ENCODE results near the gene LMX1A. TPM values are rescaled to one million over a fixed set of nuclear protein-coding genes. Genes with fewer than 3 reads are reported as not detected.

The LMX1A gene
- not detected for total RNA-seq

DNA sequence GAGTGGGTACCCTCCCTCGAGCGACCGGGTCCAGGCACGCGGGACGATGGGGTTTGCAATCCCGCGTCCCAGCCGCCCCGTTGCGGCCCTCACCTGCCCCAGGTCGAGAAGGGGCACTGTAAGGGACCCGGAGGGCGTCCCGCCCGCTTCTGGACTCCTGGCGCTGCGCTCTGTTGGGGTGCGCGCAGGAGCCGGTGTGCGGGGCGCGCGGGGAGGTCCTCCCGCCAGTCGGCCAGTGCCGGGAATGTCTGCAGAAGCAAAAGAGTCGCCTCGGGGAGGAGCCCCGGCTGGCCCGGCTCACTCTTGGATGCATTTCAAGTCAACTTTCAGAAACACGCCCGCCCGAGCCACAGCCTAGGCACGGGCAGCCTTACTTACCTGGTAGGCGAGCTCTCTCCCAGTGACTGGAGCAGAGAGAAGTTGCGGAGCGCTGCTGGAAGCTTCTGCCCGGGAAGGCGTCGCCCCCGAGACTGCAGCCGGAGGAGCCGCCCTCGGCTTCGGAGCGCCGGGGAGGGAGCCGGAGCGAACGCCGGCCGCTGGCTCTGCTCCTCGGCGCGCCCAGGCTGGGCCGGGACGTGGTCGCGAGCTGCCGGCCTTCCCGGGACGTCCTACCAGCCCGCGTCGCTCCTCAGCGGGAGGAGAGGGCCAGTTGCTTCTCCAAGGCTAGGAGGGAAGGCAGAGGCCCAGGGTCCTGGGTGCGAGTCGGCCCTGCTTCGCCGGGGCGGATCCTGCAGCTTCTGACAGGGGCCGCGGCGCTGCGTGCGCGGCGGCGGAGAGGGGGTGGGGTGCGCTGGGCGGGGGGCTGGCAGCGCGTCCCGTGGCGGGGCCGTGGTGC is at the start of gene LMX1A:
Gene LMX1A, minus strand, starts transcription at position 739 of the 835 bp plus-strand sequence. CDS start 1,156 bp downstream, outside the sequence.
- Mint-ChIP-seq H3K27me3 (ENCODE audit: low read depth) (peaks cover 68% of the 10 kb centered on the region), H3K4me1 (ENCODE audit: low read depth) (peaks cover 23% of the 10 kb centered on the region), H3K36me3 (ENCODE audit: low read depth) (no peaks in the 10 kb centered on the region), H3K4me3 (no peak within 1 kb of the TSS), H3K9me3 (no peaks in the 10 kb centered on the region), H3K27ac (no peak within 1 kb of the TSS)
- intact Hi-C loops (cut with micrococcal nuclease) = loop anchor here (2.0 kb wide), 1 partner anchor 119 kb away; no protein-coding TSS in a partner anchor
- CTCF ChIA-PET = interaction anchor here (2.1 kb wide), 1 partner anchor 11 kb away, joined by 9 read pairs; no protein-coding TSS in a partner anchor
- no peak for DNase-seq

DNA sequence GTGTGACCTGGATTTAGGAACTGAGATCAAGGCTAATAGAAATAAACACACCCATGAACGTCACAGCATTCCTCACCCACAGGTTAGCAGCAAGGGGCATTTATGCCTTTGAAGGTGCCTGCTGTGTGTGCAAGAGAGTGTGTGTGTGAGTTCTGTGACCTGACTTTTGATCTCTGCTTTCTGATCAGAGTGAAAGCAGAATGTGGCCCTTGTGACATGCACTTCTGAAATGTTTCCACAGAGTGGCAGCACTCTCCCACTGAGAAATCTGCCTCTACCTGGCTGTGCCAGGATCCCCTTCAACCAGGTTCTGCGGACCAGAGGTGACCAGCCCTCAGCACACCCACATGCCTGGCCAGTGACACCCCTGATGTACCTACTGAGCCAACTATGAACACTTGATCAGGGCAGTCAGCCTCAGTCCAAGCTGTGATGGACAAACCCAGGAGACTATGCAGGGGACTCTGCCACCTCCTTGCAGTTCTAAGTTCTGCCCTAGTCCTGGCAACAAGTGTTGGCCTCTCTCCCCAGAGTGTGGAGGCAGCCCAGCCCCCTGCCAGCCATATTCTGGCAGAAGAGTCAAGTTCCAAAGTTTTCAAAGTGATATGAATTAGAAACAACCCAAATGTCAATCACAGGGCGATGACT is 47.4 kb upstream of the LMX1A start:
- CTCF ChIA-PET = interaction anchor here (1.0 to 5.0 kb wide), 5 partner anchors 9 to 195 kb away, joined by 3 to 35 read pairs (median 5); no protein-coding TSS in a partner anchor
- H3K9me3 Mint-ChIP-seq = no peaks in the 10 kb centered on the region
- intact Hi-C loops (cut with micrococcal nuclease) = loop anchor here (1.0 kb wide), 3 partner anchors 11 to 510 kb away; no protein-coding TSS in a partner anchor
- peaks cover 17% of the 10 kb centered on the region for H3K27me3 Mint-ChIP-seq (ENCODE audit: low read depth)
- H3K4me3 Mint-ChIP-seq = no peak overlapping the region
- H3K36me3 Mint-ChIP-seq (ENCODE audit: low read depth) = no peaks in the 10 kb centered on the region
- no peak overlapping the region for H3K27ac Mint-ChIP-seq
- H3K4me1 Mint-ChIP-seq (ENCODE audit: low read depth) = peaks cover 2% of the 10 kb centered on the region
- peak; percentile 57 for DNase-seq

DNA sequence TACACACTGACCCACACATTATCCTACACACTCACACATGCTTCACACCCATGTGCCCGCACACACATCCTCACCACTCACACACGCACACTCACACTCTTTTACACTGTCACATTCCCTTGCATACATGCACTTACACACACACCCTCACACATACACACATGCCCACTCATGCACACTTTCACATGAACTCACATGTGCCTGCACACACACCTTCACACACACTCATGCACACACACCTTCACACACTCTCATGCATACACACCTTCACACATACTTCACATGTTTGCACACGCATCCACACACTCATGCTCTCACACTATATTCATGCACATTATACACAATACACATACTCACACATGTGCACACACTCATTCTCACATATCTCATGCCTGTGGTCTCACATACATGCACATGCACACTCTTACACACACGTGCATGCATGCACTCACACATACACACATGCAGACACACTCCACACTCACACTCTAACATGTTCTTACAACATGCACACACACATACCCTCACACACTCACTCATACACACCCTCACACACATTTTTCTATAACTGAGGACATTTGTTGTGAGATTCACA is 46.1 kb upstream of the LMX1A start:
- CTCF ChIA-PET = interaction anchor here (1.0 to 5.0 kb wide), 6 partner anchors 7 to 196 kb away, joined by 3 to 35 read pairs (median 5); no protein-coding TSS in a partner anchor
- no peak for DNase-seq
- H3K4me3 Mint-ChIP-seq = no peak overlapping the region
- no peaks in the 10 kb centered on the region for H3K9me3 Mint-ChIP-seq
- H3K4me1 Mint-ChIP-seq (ENCODE audit: low read depth) = peaks cover 2% of the 10 kb centered on the region
- peaks cover 10% of the 10 kb centered on the region for H3K27me3 Mint-ChIP-seq (ENCODE audit: low read depth)
- H3K36me3 Mint-ChIP-seq (ENCODE audit: low read depth) = no peaks in the 10 kb centered on the region
- intact Hi-C loops (cut with micrococcal nuclease) = no loop called here
- no peak overlapping the region for H3K27ac Mint-ChIP-seq

DNA sequence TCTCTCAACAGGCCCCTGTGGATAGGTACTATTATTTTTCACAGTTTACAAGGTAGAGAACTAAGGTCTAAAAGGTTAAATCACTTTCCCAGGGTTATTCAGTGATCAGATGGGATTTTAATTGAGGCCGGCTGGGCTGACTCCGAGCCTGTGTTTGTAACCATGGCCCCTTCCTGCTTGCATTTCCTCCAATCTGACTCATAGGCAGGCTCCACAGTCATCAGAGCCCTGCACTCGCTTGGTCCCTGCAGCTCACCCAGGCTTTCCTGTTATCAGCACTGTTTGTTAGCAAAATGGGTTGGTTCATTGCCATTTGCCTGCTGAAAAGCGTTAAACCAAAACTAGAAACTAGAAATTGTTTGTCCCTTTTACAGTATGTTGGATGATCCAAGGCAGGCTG is 41.4 kb upstream of the LMX1A start:
- peaks cover 19% of the 10 kb centered on the region for H3K27me3 Mint-ChIP-seq (ENCODE audit: low read depth)
- intact Hi-C loops (cut with micrococcal nuclease) = loop anchor here (10.0 kb wide), 1 partner anchor 427 kb away; the partner anchor contains the start of gene UCK2
- no peak overlapping the region for H3K27ac Mint-ChIP-seq
- peaks cover 11% of the 10 kb centered on the region for H3K4me1 Mint-ChIP-seq (ENCODE audit: low read depth)
- H3K9me3 Mint-ChIP-seq = no peaks in the 10 kb centered on the region
- no peaks in the 10 kb centered on the region for H3K36me3 Mint-ChIP-seq (ENCODE audit: low read depth)
- no peak overlapping the region for H3K4me3 Mint-ChIP-seq
- CTCF ChIA-PET = interaction anchor here (1.2 to 3.0 kb wide), 2 partner anchors 30 to 195 kb away, joined by 6 to 7 read pairs; no protein-coding TSS in a partner anchor
- DNase-seq = peak; percentile 52

- H3K36me3 Mint-ChIP-seq (ENCODE audit: low read depth) = no peaks in the 10 kb centered on the region
- H3K9me3 Mint-ChIP-seq = no peaks in the 10 kb centered on the region
- DNase-seq = no peak
- H3K4me1 Mint-ChIP-seq (ENCODE audit: low read depth) = peaks cover 15% of the 10 kb centered on the region
- peaks cover 29% of the 10 kb centered on the region for H3K27me3 Mint-ChIP-seq (ENCODE audit: low read depth)
- intact Hi-C loops (cut with micrococcal nuclease) = loop anchor here (10.0 kb wide), 1 partner anchor 429 kb away; the partner anchor contains the start of gene UCK2
- no peak overlapping the region for H3K27ac Mint-ChIP-seq
- H3K4me3 Mint-ChIP-seq = no peak overlapping the region
- CTCF ChIA-PET = interaction anchor here (0.7 to 4.8 kb wide), 4 partner anchors 7 to 198 kb away, joined by 3 to 99 read pairs (median 8); no protein-coding TSS in a partner anchor
Observed at GRCh38 chr1:165395901-165396300, 39.4 kb upstream of the LMX1A start.

DNA sequence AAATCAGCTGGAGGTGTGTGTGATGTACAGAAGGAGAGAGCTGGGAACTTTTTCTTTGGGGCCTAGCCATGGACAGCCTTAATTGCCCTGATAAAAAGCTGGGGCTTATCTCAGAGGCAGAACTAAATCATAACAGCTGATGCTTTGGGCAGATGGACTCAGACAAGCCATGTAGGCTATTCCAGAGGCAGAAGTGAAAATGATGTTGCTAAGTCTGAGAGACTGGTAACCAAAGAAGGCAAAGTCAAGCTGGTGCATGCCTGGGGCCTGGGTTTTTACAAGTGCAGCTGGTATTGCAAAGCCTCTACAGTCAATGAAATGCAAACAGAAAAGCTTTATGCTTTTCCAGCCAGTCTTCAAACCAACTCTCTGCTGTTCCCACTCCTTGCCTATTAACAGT is 39.0 kb upstream of the LMX1A start:
- intact Hi-C loops (cut with micrococcal nuclease) = loop anchor here (10.0 kb wide), 1 partner anchor 429 kb away; the partner anchor contains the start of gene UCK2
- no peaks in the 10 kb centered on the region for H3K36me3 Mint-ChIP-seq (ENCODE audit: low read depth)
- peaks cover 15% of the 10 kb centered on the region for H3K4me1 Mint-ChIP-seq (ENCODE audit: low read depth)
- CTCF ChIA-PET = interaction anchor here (0.7 to 4.8 kb wide), 4 partner anchors 8 to 198 kb away, joined by 3 to 99 read pairs (median 8); no protein-coding TSS in a partner anchor
- DNase-seq = no peak
- no peak overlapping the region for H3K4me3 Mint-ChIP-seq
- H3K27me3 Mint-ChIP-seq (ENCODE audit: low read depth) = peaks cover 33% of the 10 kb centered on the region
- no peaks in the 10 kb centered on the region for H3K9me3 Mint-ChIP-seq
- no peak overlapping the region for H3K27ac Mint-ChIP-seq

- peak; percentile 91 for DNase-seq
- CTCF ChIA-PET = interaction anchor here (0.8 to 4.8 kb wide), 28 partner anchors 9 to 208 kb away, joined by 3 to 99 read pairs (median 5); no protein-coding TSS in a partner anchor
- Mint-ChIP-seq H3K4me3 (peak overlapping the region; percentile 52), H3K27ac (peak overlapping the region; percentile 61), H3K4me1 (ENCODE audit: low read depth) (peaks cover 15% of the 10 kb centered on the region), H3K36me3 (ENCODE audit: low read depth) (no peaks in the 10 kb centered on the region), H3K27me3 (ENCODE audit: low read depth) (peaks cover 54% of the 10 kb centered on the region), H3K9me3 (no peaks in the 10 kb centered on the region)
- intact Hi-C loops (cut with micrococcal nuclease) = loop anchor here (1.0 to 10.0 kb wide), 6 partner anchors 11 to 522 kb away; partner anchors contain the start of genes ALDH9A1 and UCK2
Observed at GRCh38 chr1:165392634-165393571, 36.4 kb upstream of the LMX1A start.

DNA sequence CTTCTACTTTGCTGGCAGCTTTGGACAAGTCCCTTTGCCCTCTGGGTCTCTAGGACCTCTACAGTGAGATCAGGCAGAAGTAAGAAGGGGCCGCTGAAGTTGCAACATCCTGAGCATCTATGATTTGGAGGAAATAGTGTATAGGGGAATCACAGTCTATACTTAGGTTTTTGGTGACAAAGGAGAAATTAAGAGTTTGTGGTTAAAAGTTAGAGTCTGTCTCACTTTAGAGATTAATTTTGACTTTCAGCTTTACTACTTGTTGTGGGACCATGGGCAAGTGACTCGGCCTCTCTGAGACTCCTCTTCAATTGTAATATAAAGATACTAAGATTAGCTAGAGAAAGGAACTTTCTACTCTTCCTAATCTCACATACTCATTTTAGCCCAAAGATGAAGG is 33.1 kb upstream of the LMX1A start:
- Mint-ChIP-seq H3K4me3 (no peak overlapping the region), H3K27ac (no peak overlapping the region), H3K36me3 (ENCODE audit: low read depth) (no peaks in the 10 kb centered on the region), H3K4me1 (ENCODE audit: low read depth) (peaks cover 14% of the 10 kb centered on the region), H3K9me3 (no peaks in the 10 kb centered on the region), H3K27me3 (ENCODE audit: low read depth) (peaks cover 58% of the 10 kb centered on the region)
- intact Hi-C loops (cut with micrococcal nuclease) = loop anchor here (10.0 kb wide), 1 partner anchor 435 kb away; the partner anchor contains the start of gene UCK2
- no peak for DNase-seq
- CTCF ChIA-PET = interaction anchor here (1.2 to 1.7 kb wide), 3 partner anchors 21 to 211 kb away, joined by 3 to 7 read pairs (median 5); no protein-coding TSS in a partner anchor

GRCh38 chr1:165387961-165388360 is 31.4 kb upstream of the LMX1A start:
- intact Hi-C loops (cut with micrococcal nuclease) = no loop called here
- no peaks in the 10 kb centered on the region for H3K36me3 Mint-ChIP-seq (ENCODE audit: low read depth)
- peaks cover 5% of the 10 kb centered on the region for H3K4me1 Mint-ChIP-seq (ENCODE audit: low read depth)
- CTCF ChIA-PET = no interaction called here
- H3K27me3 Mint-ChIP-seq (ENCODE audit: low read depth) = peaks cover 54% of the 10 kb centered on the region
- H3K4me3 Mint-ChIP-seq = no peak overlapping the region
- no peak for DNase-seq
- no peaks in the 10 kb centered on the region for H3K9me3 Mint-ChIP-seq
- no peak overlapping the region for H3K27ac Mint-ChIP-seq

DNA sequence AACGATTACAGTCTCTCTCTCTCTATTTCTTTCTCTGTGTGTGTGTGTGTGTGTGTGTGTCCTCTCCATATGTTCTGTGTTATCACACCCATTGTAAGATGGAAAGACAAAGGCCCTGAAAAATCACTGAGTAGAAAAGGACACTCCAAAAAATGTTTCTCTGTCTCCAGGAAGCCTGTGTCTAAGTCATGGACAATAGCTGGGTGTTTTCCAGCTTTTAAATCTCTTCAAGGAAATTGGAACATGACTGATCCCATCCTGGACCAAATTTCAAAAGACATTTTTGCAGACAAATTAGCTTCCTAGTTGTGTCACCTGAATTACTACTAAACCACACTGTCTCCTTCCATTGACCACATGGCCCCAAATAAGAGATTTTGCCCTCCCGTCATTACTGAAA is 31.0 kb upstream of the LMX1A start:
- no peaks in the 10 kb centered on the region for H3K9me3 Mint-ChIP-seq
- peaks cover under 1% of the 10 kb centered on the region for H3K4me1 Mint-ChIP-seq (ENCODE audit: low read depth)
- intact Hi-C loops (cut with micrococcal nuclease) = no loop called here
- H3K27ac Mint-ChIP-seq = no peak overlapping the region
- H3K36me3 Mint-ChIP-seq (ENCODE audit: low read depth) = no peaks in the 10 kb centered on the region
- no peak overlapping the region for H3K4me3 Mint-ChIP-seq
- no peak for DNase-seq
- CTCF ChIA-PET = no interaction called here
- H3K27me3 Mint-ChIP-seq (ENCODE audit: low read depth) = peaks cover 49% of the 10 kb centered on the region
